Skeletal muscle satellite cell (primary cell): ENCODE data around the gene MED13. TPM values are rescaled to one million over a fixed set of nuclear protein-coding genes. Genes with fewer than 3 reads are reported as not detected.
A peak's percentile ranks its signal among the peaks of the same experiment; 100 is the strongest.

Experiments
- H3K27me3 ChIP-seq: 2 replicates; pipeline ENCODE4 v1.7.0; 2013; ENCODE audit warnings: low read length; ENCODE audit not compliant: control insufficient read depth, insufficient read depth
- H3K36me3 ChIP-seq: 2 replicates; pipeline ENCODE4 v1.7.0; 2013; ENCODE audit warnings: mild to moderate bottlenecking, control low read depth, low read length; ENCODE audit not compliant: insufficient read depth
- H3K4me1 ChIP-seq: 2 replicates; pipeline ENCODE4 v1.7.0; 2013; ENCODE audit warnings: low read length; ENCODE audit not compliant: control insufficient read depth, insufficient read depth
- H3K4me2 ChIP-seq: 2 replicates; pipeline ENCODE4 v1.7.0; 2013; ENCODE audit warnings: mild to moderate bottlenecking, low read length
- H3K4me3 ChIP-seq: 2 replicates; pipeline ENCODE4 v1.7.0; 2013; ENCODE audit warnings: low read length
- H3K9ac ChIP-seq: 2 replicates; pipeline ENCODE4 v1.7.0; 2013; ENCODE audit warnings: mild to moderate bottlenecking, low read depth, low read length, moderate library complexity
- H3K9me3 ChIP-seq: replicated peaks from 2 replicates; pipeline ENCODE4 v1.7.0; 2013; ENCODE audit warnings: mild to moderate bottlenecking, control low read depth, low read length
- total RNA-seq: library from RNA; depleted of rRNA; stranded (reverse); fragments of >200 nt; gene quantifications from 2 replicates; pipeline ENCODE4 v1.2.3, GENCODE V29; 2012; rRNA removed

Gene MED13
- 30.4 and 33.6 TPM in 2 replicates for total RNA-seq

- no peaks in the 10 kb centered on the region for H3K27me3 ChIP-seq
- peak within 1 kb of the TSS; percentile 89 for H3K4me2 ChIP-seq
- peak within 1 kb of the TSS; percentile 99 for H3K9ac ChIP-seq
- H3K4me1 ChIP-seq, result peaks cover 15% of the 10 kb centered on the region
- H3K4me3 ChIP-seq, result peak within 1 kb of the TSS; percentile 96
- H3K36me3 ChIP-seq, result peaks cover 15% of the 10 kb centered on the region
- no peaks in the 10 kb centered on the region for H3K9me3 ChIP-seq
These were observed at the start of gene MED13 for GRCh38 chr17:62064791-62065563. MED13 (minus strand) TSS chr17:62065278; CDS start chr17:62065205, 73 bp downstream.

- no peaks in the 10 kb centered on the region for H3K36me3 ChIP-seq
- H3K9me3 ChIP-seq, result no peaks in the 10 kb centered on the region
- no peaks in the 10 kb centered on the region for H3K27me3 ChIP-seq
- no peak overlapping the region for H3K4me2 ChIP-seq
- H3K9ac ChIP-seq, result no peak overlapping the region
- H3K4me1 ChIP-seq, result no peaks in the 10 kb centered on the region
- H3K4me3 ChIP-seq, result no peak overlapping the region
These were observed 47.2 kb upstream of the MED13 start for GRCh38 chr17:62112229-62112628.

DNA sequence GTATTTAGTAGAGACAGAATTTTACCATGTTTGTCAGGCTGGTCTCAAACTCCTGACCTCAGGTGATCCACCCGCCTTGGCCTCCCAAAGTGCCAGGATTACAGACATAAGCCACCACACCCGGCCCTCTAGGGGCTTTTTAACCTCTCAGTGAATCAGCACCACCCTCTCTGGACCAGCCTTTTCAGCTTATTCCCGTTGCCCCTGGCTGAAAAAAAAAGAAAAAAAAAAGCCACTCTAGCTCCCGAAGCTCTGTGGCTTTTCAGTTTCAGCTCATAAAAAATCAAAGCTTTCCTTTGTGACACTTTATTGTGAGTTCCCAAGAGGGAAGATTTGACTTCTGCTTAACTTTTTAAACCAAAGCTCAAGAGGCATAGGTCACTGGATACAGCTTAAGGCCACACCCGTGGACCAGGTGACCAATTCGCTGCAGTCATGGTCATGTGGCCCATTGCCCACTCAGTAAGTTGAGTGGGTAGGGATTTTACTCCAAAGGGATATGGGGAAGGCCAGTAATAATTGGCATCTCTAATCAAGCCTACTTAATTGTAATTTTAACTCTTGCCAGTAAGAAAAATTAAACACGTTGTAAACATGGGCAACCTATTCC lies 46.6 kb upstream of the MED13 start:
- Histone ChIP-seq H3K4me3 (no peak overlapping the region), H3K9ac (no peak overlapping the region)

GRCh38 chr17:62110923-62111484 lies 45.9 kb upstream of the MED13 start:
- Histone ChIP-seq H3K36me3 (no peaks in the 10 kb centered on the region), H3K4me3 (no peak overlapping the region)

More for the DNA sequence above, 46.6 kb upstream of the MED13 start:
- Histone ChIP-seq H3K4me2 (no peak overlapping the region), H3K9me3 (no peaks in the 10 kb centered on the region), H3K4me1 (no peaks in the 10 kb centered on the region), H3K36me3 (no peaks in the 10 kb centered on the region), H3K27me3 (no peaks in the 10 kb centered on the region)

GRCh38 chr17:62109924-62110323 lies 44.8 kb upstream of the MED13 start:
- Histone ChIP-seq H3K9ac (no peak overlapping the region), H3K4me1 (no peaks in the 10 kb centered on the region), H3K9me3 (no peaks in the 10 kb centered on the region), H3K27me3 (peaks cover 17% of the 10 kb centered on the region), H3K4me2 (no peak overlapping the region), H3K4me3 (no peak overlapping the region), H3K36me3 (no peaks in the 10 kb centered on the region)

More at GRCh38 chr17:62110923-62111484, 45.9 kb upstream of the MED13 start:
- Histone ChIP-seq H3K9me3 (no peaks in the 10 kb centered on the region), H3K27me3 (peaks cover 7% of the 10 kb centered on the region), H3K4me2 (no peak overlapping the region), H3K4me1 (no peaks in the 10 kb centered on the region), H3K9ac (no peak overlapping the region)

GRCh38 chr17:62109378-62109902 lies 44.4 kb upstream of the MED13 start:
- Histone ChIP-seq H3K4me3 (no peak overlapping the region), H3K4me2 (no peak overlapping the region), H3K27me3 (peaks cover 20% of the 10 kb centered on the region), H3K4me1 (no peaks in the 10 kb centered on the region), H3K9ac (no peak overlapping the region), H3K9me3 (no peaks in the 10 kb centered on the region), H3K36me3 (no peaks in the 10 kb centered on the region)

DNA sequence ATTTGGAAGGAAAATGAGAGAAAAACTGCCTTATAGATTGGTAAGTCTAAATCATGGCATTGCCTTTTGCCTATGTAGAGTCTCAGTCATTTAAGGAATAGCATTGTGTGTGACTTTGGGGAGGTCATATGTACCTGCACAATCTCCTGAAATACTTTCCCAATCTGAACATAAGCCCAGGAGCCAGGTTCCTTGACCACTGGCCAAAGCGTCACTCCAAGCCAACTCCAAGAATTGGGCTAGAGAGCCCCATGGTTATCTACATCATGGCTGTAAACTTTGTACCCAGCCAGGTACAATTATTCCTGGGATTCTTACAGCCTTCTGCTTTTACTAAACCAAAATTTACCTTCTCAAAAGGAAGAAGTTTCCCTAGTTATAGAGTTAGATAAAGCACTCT lies 40.8 kb upstream of the MED13 start:
- H3K9ac ChIP-seq, result no peak overlapping the region
- no peak overlapping the region for H3K4me3 ChIP-seq
- H3K36me3 ChIP-seq, result no peaks in the 10 kb centered on the region
- H3K4me2 ChIP-seq, result no peak overlapping the region
- H3K27me3 ChIP-seq, result peaks cover 20% of the 10 kb centered on the region
- no peaks in the 10 kb centered on the region for H3K4me1 ChIP-seq
- H3K9me3 ChIP-seq, result no peaks in the 10 kb centered on the region

GRCh38 chr17:62105357-62105756 lies 40.3 kb upstream of the MED13 start:
- Histone ChIP-seq H3K4me2 (no peak overlapping the region), H3K4me3 (no peak overlapping the region), H3K27me3 (peaks cover 20% of the 10 kb centered on the region), H3K9ac (no peak overlapping the region), H3K9me3 (no peaks in the 10 kb centered on the region), H3K4me1 (no peaks in the 10 kb centered on the region), H3K36me3 (no peaks in the 10 kb centered on the region)

GRCh38 chr17:62101515-62101914 lies 36.4 kb upstream of the MED13 start:
- H3K9ac ChIP-seq, result no peak overlapping the region
- no peak overlapping the region for H3K4me3 ChIP-seq
- no peaks in the 10 kb centered on the region for H3K9me3 ChIP-seq
- H3K36me3 ChIP-seq, result no peaks in the 10 kb centered on the region
- H3K27me3 ChIP-seq, result peaks cover 30% of the 10 kb centered on the region
- no peak overlapping the region for H3K4me2 ChIP-seq
- H3K4me1 ChIP-seq, result no peaks in the 10 kb centered on the region

GRCh38 chr17:62101090-62101489 lies 36.0 kb upstream of the MED13 start:
- peaks cover 26% of the 10 kb centered on the region for H3K27me3 ChIP-seq
- no peak overlapping the region for H3K9ac ChIP-seq
- no peaks in the 10 kb centered on the region for H3K4me1 ChIP-seq
- H3K4me2 ChIP-seq, result no peak overlapping the region
- H3K36me3 ChIP-seq, result no peaks in the 10 kb centered on the region
- H3K4me3 ChIP-seq, result no peak overlapping the region
- H3K9me3 ChIP-seq, result no peaks in the 10 kb centered on the region

GRCh38 chr17:62100055-62100454 lies 35.0 kb upstream of the MED13 start:
- Histone ChIP-seq H3K36me3 (no peaks in the 10 kb centered on the region), H3K4me3 (no peak overlapping the region), H3K9me3 (no peaks in the 10 kb centered on the region), H3K4me1 (no peaks in the 10 kb centered on the region), H3K4me2 (no peak overlapping the region), H3K9ac (no peak overlapping the region), H3K27me3 (peaks cover 16% of the 10 kb centered on the region)
